ENCODE measurements around the gene PRKN.

PRKN gene

DNA sequence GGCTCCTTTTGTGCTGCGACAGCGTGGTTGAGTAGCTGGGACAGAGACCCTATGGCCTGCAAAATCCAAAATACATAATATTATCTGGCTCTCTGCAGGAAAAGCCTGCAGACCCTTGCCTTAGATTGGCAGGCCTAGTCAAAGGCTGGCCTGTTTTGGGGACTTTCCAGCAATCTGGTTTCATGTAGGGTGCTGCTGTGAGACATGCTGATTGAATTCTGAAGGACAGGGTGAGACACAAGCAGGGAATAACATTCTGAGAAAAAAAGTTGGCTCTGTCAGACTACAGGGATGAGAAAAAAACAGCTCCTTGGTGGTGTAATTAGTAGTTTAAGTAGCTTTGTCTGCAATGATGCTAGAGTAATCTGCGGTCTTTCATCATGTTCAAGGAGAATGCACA lies 1051.0 kb downstream of the PRKN start:
- DNase-seq, result no peak

- DNase-seq, result no peak
These were observed 1052.5 kb downstream of the PRKN start for GRCh38 chr6:161674930-161675682.

DNA sequence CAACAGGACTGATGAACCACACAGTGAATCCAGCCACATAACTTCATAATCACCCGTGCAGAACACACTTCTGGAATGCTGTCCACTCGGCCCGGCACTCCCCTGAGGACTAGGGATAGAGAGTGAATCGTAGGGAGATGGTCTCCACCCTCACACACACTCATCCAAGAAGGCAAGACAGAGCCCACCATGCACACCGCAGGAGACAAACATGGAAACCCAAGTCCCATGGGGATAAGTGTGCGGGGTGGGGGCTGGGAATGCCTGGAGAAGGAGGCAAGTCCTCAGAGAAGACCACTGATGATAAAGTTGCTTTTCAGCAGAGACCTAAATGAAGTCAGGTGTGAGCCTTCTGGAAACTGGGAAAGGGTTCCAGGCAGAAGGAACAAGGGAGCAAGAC lies 1054.5 kb downstream of the PRKN start:
- DNase-seq, result no peak

DNA sequence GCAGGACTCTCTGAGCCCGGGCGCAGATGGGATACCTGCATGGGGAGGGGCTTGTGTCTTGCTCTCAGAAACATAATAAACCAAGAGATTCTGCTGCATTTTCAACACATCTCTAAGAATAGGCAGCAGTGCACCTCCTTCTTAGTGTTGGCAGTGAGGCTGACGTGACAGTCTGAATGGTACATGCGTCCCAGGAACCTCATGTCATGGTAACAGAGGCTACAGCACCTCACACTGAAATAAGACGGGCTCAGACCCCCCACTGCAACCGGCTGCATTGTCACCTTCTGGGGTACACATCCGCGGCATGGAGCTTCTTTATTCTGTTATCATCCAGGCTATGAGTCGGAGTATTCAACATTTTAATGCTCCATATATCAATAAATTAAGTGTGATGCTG lies 1056.4 kb downstream of the PRKN start:
- DNase-seq, result no peak

- DNase-seq, result no peak
These were observed 1058.9 kb downstream of the PRKN start for GRCh38 chr6:161668665-161669064.

DNA sequence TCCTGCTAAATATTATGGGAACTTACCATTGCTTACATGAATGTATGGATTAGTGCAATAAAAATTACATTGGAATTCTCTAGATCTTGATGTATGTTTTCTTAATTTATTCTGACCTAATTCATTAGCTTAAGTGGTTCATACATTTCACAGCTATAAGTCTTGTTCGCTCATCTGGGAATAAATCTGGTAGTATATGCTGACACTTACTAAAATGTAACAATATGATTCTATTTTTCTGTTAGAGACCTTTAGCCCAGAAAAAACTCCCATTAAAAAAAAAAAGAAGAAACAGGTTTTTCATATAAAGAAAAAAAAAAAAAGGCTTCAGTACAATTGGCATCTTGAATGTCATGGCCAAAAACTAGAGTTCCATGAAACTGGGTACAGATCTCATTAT lies 1059.6 kb downstream of the PRKN start:
- DNase-seq, result no peak

DNA sequence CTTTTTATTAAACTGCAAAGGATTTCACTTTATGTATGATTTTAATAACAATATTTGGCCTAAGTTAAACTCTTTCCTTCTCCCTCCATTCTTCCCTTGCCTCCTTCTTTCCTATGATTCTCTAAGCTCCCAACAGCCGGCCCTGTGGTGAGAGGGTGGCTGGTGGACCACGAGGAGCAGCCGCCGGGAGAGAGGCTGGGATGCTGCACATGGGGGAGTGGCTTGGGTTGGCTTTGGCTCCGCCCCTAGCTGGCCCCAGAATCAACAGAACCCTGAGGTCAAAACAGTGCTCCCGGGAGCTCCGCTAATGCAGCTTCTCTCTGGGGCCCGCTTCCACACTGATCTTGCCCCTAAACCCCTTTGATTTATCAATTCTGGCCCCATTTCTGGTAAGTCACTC lies 1063.9 kb downstream of the PRKN start:
- DNase-seq, result no peak

GRCh38 chr6:161660666-161661571 lies 1066.6 kb downstream of the PRKN start:
- no peak for DNase-seq

- no peak for DNase-seq
These were observed 1069.4 kb downstream of the PRKN start for GRCh38 chr6:161658211-161658610.

DNA sequence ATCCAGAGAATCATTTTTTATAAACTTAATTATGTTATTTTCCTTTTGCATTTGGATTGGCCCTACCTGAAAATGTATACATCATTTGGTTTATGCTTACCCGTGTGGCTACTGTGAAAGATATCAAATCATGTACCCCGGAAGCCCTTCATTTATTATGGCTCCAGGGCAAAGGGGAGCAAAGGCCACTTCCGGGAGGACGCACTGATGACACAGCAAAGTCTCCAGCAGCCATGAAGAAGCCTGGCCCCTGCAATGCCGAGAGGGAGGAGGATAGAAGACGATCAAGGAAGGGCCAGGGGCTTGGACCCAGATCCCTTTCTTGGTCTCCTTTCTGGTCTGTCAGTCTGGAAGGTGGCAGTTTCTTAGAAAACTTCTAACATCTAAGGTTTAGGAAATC lies 1073.4 kb downstream of the PRKN start:
- DNase-seq, result no peak

DNA sequence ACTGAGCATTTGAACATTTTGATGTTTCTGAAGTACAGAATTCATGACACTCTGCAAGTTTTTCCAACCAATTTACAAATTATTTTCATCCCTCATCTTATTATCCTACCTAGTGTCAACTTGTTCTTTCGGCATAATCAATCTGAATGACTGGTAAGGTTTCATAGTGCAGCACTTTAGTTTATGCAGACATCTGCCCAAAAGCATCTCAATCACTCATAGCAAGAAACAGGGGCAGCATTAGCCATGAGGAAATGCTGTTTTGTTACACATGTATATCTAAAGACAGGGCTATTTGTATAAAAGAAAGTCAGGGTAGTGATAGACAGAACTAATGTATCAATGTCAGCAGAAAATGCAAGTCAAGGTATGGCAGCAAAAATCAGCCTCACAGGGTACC lies 1075.6 kb downstream of the PRKN start:
- no peak for DNase-seq

- no peak for DNase-seq
These were observed 1077.7 kb downstream of the PRKN start for GRCh38 chr6:161649841-161650240.

DNA sequence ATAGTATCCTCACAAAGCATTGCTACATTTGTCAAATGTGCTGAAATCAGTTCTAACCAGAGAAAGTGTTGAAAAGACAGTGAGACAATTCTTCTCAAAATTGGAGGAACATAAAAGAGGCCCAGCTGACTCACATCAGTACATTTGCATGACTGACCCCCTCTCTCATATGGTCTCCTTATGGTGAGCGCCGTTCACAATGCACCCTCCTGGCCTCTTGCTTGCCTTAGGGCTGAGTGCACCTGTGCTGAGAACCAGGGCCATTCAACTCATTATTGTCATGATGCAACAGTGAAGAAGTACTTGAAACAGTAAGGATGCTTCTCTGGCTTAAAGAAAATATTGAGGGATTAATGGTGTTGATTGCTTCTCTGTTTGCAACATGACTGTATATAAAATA lies 1078.5 kb downstream of the PRKN start:
- no peak for DNase-seq

DNA sequence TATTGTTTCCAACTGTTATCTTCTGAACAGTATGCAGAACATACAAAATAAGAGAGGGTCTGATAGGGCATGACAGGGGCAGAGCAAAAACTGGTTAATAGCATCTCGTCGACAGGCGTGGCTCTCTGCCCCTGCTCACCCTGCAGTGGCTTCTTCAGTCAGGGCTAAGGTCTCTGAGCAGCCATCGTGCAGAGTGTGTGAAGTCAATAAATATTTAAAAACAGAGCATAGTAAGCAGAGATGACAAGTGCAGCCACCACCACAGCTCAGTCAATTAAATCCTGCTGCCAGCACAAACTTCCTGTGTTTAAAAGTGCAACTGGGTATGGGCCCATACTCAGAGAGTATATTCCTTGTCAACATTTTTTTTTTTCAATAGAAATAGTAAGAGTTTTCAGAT lies 1080.3 kb downstream of the PRKN start:
- no peak for DNase-seq

DNA sequence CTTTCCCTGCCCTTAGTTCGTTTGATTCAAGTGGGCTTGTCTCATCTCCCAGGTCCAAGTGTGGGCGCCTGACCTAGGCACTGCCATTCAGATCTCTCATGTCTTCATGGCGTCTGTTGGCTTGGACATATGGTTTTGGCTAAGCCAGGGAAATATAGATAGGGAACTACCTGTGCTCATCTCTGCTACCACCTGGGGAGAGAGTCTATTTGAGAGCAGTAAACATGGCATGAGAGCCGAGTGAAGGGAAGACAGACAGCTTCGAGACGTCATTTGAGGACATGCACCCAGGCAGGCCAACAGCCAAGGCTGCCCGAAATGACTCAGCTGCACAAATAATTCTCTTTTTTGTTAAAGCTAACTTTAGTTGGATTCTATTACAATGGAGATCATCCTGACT lies 1083.0 kb downstream of the PRKN start:
- DNase-seq, result no peak

GRCh38 chr6:161641175-161641574 lies 1086.4 kb downstream of the PRKN start:
- no peak for DNase-seq

- DNase-seq, result no peak
These were observed 1087.8 kb downstream of the PRKN start for GRCh38 chr6:161639772-161640171.

DNA sequence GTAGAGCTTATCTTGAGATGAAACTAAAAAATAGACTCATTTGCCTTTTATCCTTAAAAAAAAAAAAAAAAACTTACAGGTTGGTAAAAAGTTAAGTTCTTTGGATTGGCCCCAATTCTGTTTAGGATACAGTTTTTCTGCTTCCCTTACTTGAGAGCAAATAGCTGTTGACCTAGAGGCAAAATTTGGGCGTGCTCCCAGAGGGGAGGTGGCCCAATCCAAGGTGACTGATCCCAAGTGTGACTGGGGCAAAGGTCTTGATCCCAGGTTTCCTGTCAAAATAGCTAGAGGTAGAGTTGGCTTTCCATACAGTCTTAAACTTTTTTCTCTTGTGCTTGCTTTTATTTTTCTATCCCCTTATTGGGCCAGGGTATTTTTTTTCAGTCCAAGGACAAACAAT lies 1089.9 kb downstream of the PRKN start:
- DNase-seq, result no peak

- DNase-seq, result no peak
These were observed 1090.6 kb downstream of the PRKN start for GRCh38 chr6:161636882-161637430.

GRCh38 chr6:161635975-161636374 lies 1091.6 kb downstream of the PRKN start:
- DNase-seq, result no peak

DNA sequence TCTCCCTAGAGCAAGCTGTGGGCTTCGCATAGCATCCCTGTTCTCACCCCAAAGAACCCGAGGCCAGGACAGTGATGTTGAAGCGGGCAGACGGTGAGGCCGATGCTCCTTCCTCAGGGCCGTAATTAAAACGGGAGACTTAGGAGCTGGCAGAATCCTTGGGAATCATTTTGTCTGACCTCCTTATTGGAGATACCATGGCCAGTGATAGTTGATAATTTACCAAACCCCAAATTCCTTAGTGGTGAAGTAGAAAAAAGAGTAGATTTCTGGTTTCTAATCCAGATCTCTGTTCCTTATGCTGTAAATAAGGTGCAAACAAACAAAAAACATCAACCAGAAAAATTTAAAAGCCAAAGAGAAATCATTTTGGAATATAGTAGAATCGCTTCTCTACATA lies 1092.7 kb downstream of the PRKN start:
- DNase-seq, result no peak

GRCh38 chr6:161631676-161632194 lies 1095.8 kb downstream of the PRKN start:
- no peak for DNase-seq

DNA sequence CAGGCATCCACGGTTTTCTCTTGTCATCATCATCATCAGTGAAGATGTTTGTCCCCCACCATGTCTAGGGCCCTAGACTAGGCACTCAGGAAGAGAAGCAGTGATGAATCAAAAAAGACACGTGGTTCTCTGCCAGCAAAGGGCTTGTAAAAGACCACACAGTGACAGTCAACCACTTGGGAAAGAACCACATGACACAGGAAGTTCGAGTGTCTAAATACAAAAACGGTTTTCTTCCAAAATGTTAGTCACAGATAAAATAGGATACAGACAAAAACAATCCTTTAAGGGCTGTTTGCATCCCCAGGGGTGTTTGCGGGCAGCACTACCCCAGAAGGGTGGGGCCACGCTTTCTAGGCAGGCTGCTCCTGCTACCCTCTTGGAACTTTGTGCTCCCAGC lies 1096.9 kb downstream of the PRKN start:
- DNase-seq, result no peak
